Astrocyte (in vitro differentiated cells and primary cell): ENCODE results near the gene ZBTB7C. TPM values are rescaled to one million over a fixed set of nuclear protein-coding genes. Genes with fewer than 3 reads are reported as not detected.

Source experiments
- DNase-seq: peaks from one replicate; pipeline ENCODE4 v3.0.0-alpha.2; 2010; ENCODE audit warnings: low read depth
- FAIRE-seq: peaks from 2 replicates; lab custom pipeline; 2011; peaks lifted over from hg19 to GRCh38; lab: Jason Lieb, UNC
- H2AFZ ChIP-seq: 2 replicates; pipeline ENCODE4 v1.6.0; 2012; ENCODE audit warnings: low read depth, low read length, inconsistent platforms
- H3K27ac ChIP-seq: 2 replicates; pipeline ENCODE4 v1.5.1; 2011; ENCODE audit warnings: low read depth, low read length, inconsistent platforms
- H3K27me3 ChIP-seq: 2 replicates; pipeline ENCODE4 v1.6.0; 2011; ENCODE audit warnings: low read length, inconsistent platforms; ENCODE audit not compliant: insufficient read depth
- H3K36me3 ChIP-seq: 2 replicates; pipeline ENCODE4 v1.5.1; 2011; ENCODE audit warnings: low read length, inconsistent platforms; ENCODE audit not compliant: insufficient read depth
- H3K4me1 ChIP-seq: 2 replicates; pipeline ENCODE4 v1.5.1; 2011; ENCODE audit warnings: low read length, inconsistent platforms; ENCODE audit not compliant: insufficient read depth
- H3K4me2 ChIP-seq: 2 replicates; pipeline ENCODE4 v1.6.0; 2012; ENCODE audit warnings: low read length, inconsistent platforms
- H3K4me3 ChIP-seq: 2 replicates; pipeline ENCODE4 v1.5.1; 2011; ENCODE audit warnings: low read depth, mild to moderate bottlenecking, low read length, inconsistent platforms; ENCODE audit not compliant: insufficient read depth
- H3K79me2 ChIP-seq: 2 replicates; pipeline ENCODE4 v1.6.0; 2012; ENCODE audit warnings: mild to moderate bottlenecking, low read length, inconsistent platforms; ENCODE audit not compliant: insufficient read depth
- H3K9ac ChIP-seq: 2 replicates; pipeline ENCODE4 v1.6.0; 2012; ENCODE audit warnings: mild to moderate bottlenecking, low read length, inconsistent platforms
- H3K9me3 ChIP-seq: 2 replicates; pipeline ENCODE4 v1.5.1; 2012; ENCODE audit warnings: low read depth, mild to moderate bottlenecking, low read length, inconsistent platforms; ENCODE audit not compliant: insufficient read depth
- H4K20me1 ChIP-seq: 2 replicates; pipeline ENCODE4 v1.6.0; 2012; ENCODE audit warnings: low read length, inconsistent platforms; ENCODE audit not compliant: insufficient read depth
- H3K27ac Mint-ChIP-seq: one replicate; pipeline ENCODE4 v1.8.0; 2021; ENCODE audit warnings: mild to moderate bottlenecking, mixed read lengths; ENCODE audit not compliant: unreplicated experiment
- H3K27me3 Mint-ChIP-seq: one replicate; pipeline ENCODE4 v1.8.0; 2021; ENCODE audit warnings: low read depth, mixed read lengths; ENCODE audit not compliant: unreplicated experiment
- H3K36me3 Mint-ChIP-seq: one replicate; pipeline ENCODE4 v1.8.0; 2021; ENCODE audit warnings: low read depth, mixed read lengths; ENCODE audit not compliant: unreplicated experiment
- H3K4me1 Mint-ChIP-seq: one replicate; pipeline ENCODE4 v1.8.0; 2021; ENCODE audit warnings: low read depth, mixed read lengths; ENCODE audit not compliant: unreplicated experiment
- H3K4me3 Mint-ChIP-seq: one replicate; pipeline ENCODE4 v1.8.0; 2021; ENCODE audit warnings: mild to moderate bottlenecking, moderate library complexity, mixed read lengths; ENCODE audit not compliant: unreplicated experiment
- H3K9me3 Mint-ChIP-seq: one replicate; pipeline ENCODE4 v1.8.0; 2021; ENCODE audit warnings: mild to moderate bottlenecking, mixed read lengths; ENCODE audit not compliant: unreplicated experiment
- EZH2 ChIP-seq: IDR thresholded peaks from 2 replicates; pipeline ENCODE4 v1.6.1; 2012; ENCODE audit warnings: mild to moderate bottlenecking, low read length, inconsistent platforms; ENCODE audit not compliant: insufficient read depth
- total RNA-seq: library from RNA; stranded (reverse); gene quantifications from 2 replicates; pipeline ENCODE4 v1.2.1, GENCODE V29; 2021
- TF ChIP-seq, protein P1 (sequence below): IDR thresholded peaks from 2 replicates; pipeline ENCODE4 v1.5.1; 2011; ENCODE audit warnings: low read depth, mild to moderate bottlenecking, inconsistent platforms, low read length, moderate library complexity; ENCODE audit not compliant: insufficient read depth

The ZBTB7C gene
- total RNA-seq, 1 donor from 2014 or later, result 1.0 TPM

GRCh38 chr18:48399303-48400075, 9.7 kb downstream of the ZBTB7C start:
- no peaks in the 10 kb centered on the region for H3K36me3 ChIP-seq
- no peak overlapping the region for H3K27ac ChIP-seq
- H3K79me2 ChIP-seq, result no peaks in the 10 kb centered on the region
- TF ChIP-seq, protein P1, sequence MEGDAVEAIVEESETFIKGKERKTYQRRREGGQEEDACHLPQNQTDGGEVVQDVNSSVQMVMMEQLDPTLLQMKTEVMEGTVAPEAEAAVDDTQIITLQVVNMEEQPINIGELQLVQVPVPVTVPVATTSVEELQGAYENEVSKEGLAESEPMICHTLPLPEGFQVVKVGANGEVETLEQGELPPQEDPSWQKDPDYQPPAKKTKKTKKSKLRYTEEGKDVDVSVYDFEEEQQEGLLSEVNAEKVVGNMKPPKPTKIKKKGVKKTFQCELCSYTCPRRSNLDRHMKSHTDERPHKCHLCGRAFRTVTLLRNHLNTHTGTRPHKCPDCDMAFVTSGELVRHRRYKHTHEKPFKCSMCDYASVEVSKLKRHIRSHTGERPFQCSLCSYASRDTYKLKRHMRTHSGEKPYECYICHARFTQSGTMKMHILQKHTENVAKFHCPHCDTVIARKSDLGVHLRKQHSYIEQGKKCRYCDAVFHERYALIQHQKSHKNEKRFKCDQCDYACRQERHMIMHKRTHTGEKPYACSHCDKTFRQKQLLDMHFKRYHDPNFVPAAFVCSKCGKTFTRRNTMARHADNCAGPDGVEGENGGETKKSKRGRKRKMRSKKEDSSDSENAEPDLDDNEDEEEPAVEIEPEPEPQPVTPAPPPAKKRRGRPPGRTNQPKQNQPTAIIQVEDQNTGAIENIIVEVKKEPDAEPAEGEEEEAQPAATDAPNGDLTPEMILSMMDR, result no peak
- TF ChIP-seq EZH2, result no peak
- Mint-ChIP-seq H3K27ac (no peak overlapping the region), H3K9me3 (peaks cover 2% of the 10 kb centered on the region), H3K4me3 (no peak overlapping the region), H3K36me3 (no peaks in the 10 kb centered on the region), H3K4me1 (peaks cover 15% of the 10 kb centered on the region), H3K27me3 (peaks cover 35% of the 10 kb centered on the region)
- H3K4me2 ChIP-seq, result no peak overlapping the region
- H3K9me3 ChIP-seq, result no peaks in the 10 kb centered on the region
- H2AFZ ChIP-seq, result no peak overlapping the region
- no peak overlapping the region for H3K4me3 ChIP-seq
- FAIRE-seq, result no peak
- peaks cover 23% of the 10 kb centered on the region for H3K27me3 ChIP-seq
- H4K20me1 ChIP-seq, result no peaks in the 10 kb centered on the region
- H3K9ac ChIP-seq, result no peak overlapping the region
- peaks cover 2% of the 10 kb centered on the region for H3K4me1 ChIP-seq
- no peak for DNase-seq

GRCh38 chr18:48398074-48398473, 11.1 kb downstream of the ZBTB7C start:
- H3K4me2 ChIP-seq, result no peak overlapping the region
- no peak overlapping the region for H3K27ac ChIP-seq
- peaks cover 23% of the 10 kb centered on the region for H3K27me3 ChIP-seq
- no peaks in the 10 kb centered on the region for H3K36me3 Mint-ChIP-seq
- no peaks in the 10 kb centered on the region for H3K79me2 ChIP-seq
- H3K4me3 Mint-ChIP-seq, result no peak overlapping the region
- H3K4me1 Mint-ChIP-seq, result peaks cover 14% of the 10 kb centered on the region
- H3K27me3 Mint-ChIP-seq, result peaks cover 35% of the 10 kb centered on the region
- no peaks in the 10 kb centered on the region for H3K4me1 ChIP-seq
- FAIRE-seq (no peak), DNase-seq (no peak)
- no peaks in the 10 kb centered on the region for H3K36me3 ChIP-seq
- TF ChIP-seq EZH2, result no peak
- TF ChIP-seq, protein P1, result no peak
- H4K20me1 ChIP-seq, result no peaks in the 10 kb centered on the region
- H3K9me3 Mint-ChIP-seq, result peaks cover 4% of the 10 kb centered on the region
- no peak overlapping the region for H3K27ac Mint-ChIP-seq
- no peaks in the 10 kb centered on the region for H3K9me3 ChIP-seq
- H3K9ac ChIP-seq, result no peak overlapping the region
- no peak overlapping the region for H2AFZ ChIP-seq
- H3K4me3 ChIP-seq, result no peak overlapping the region

- TF ChIP-seq, protein P1, result no peak
- no peak for TF ChIP-seq EZH2
- no peaks in the 10 kb centered on the region for H3K36me3 ChIP-seq
- H3K4me3 ChIP-seq, result no peak overlapping the region
- peaks cover 4% of the 10 kb centered on the region for H3K9me3 Mint-ChIP-seq
- H3K27ac Mint-ChIP-seq, result no peak overlapping the region
- no peaks in the 10 kb centered on the region for H3K79me2 ChIP-seq
- DNase-seq (no peak), FAIRE-seq (no peak)
- H3K4me1 ChIP-seq, result peaks cover 8% of the 10 kb centered on the region
- peaks cover 23% of the 10 kb centered on the region for H3K27me3 ChIP-seq
- H3K4me1 Mint-ChIP-seq, result peaks cover 20% of the 10 kb centered on the region
- H3K36me3 Mint-ChIP-seq, result no peaks in the 10 kb centered on the region
- no peak overlapping the region for H3K4me2 ChIP-seq
- H2AFZ ChIP-seq, result no peak overlapping the region
- H4K20me1 ChIP-seq, result no peaks in the 10 kb centered on the region
- H3K4me3 Mint-ChIP-seq, result no peak overlapping the region
- H3K27ac ChIP-seq, result no peak overlapping the region
- H3K27me3 Mint-ChIP-seq, result peaks cover 35% of the 10 kb centered on the region
- no peaks in the 10 kb centered on the region for H3K9me3 ChIP-seq
- H3K9ac ChIP-seq, result no peak overlapping the region
These were observed 12.2 kb downstream of the ZBTB7C start for GRCh38 chr18:48397021-48397420.
